Measurements from ENCODE around the gene MCEMP1.

- TF ChIP-seq POLR2AphosphoS5 (IDR thresholded peaks at IDR 0.05; ENCODE audit: low read depth, low read length) (no peak), POLR2A (IDR thresholded peaks at IDR 0.05; ENCODE audit: low read depth, low read length) (0 out of 2 replicates have a peak, but pooled peaks have one; percentile 12), TAF1 (IDR thresholded peaks at IDR 0.05; ENCODE audit: low read depth, low read length) (no peak), PAX5 (IDR thresholded peaks at IDR 0.05; ENCODE audit: insufficient read depth, low read length, severe bottlenecking) (no peak)
Observed at GRCh38 chr19:7642295-7643030, 34.4 kb upstream of the MCEMP1 start.
